ENCODE results near the gene UGT1A6. TPM values are rescaled to one million over a fixed set of nuclear protein-coding genes. Genes with fewer than 3 reads are reported as not detected.

The UGT1A6 gene
- total and polyA plus RNA-seq, 2 of the 13 experiments (the other 11 are each of a cell fraction or from before 2014, with no cell fraction given), result 0.25 TPM; not detected in 1

DNA sequence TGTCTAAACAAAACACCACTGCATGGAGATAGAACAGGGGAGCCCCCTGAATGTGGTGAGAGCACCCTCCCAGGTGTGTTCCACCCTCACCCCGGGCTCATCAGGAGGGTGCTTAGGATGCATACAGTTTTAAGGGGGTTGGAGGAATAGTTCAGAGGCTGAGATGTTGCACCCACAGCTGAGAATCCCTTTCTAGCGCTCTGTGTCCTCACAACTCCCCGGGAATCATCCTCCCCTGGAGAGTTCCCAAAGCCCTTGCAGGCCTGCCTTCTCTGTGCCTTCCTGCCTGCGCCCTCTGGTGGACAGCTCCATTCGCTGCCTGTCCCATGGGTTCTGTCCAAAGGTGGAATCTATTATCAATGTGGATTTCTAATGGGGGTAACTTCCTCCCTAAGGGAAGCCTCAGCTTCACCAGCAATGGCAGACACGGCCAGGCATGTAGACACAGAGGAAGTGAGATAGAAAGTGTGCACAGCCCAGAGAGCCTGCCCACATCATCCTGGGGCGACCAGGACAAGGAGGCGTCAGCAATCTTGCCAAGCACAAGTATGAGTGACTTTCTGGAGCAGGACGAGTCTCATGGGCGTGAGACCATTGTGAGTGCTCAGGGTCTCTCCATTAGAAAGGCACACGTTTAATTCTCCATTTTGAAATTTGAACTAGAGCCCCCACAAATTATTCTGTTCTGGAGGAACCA, 18.8 kb downstream of the UGT1A6 start (continued):
- TF ChIP-seq ZSCAN21 (CRISPR knock-in tag; IDR thresholded peaks at IDR 0.05; ENCODE audit: borderline replicate concordance) (no peak), ZNF501 (CRISPR knock-in tag; IDR thresholded peaks at IDR 0.05) (0 out of 2 replicates have a peak, but pooled peaks have one; percentile 25), HNF4A (CRISPR knock-in tag; IDR thresholded peaks at IDR 0.05) (peak; percentile 34; the same call in 1 of the 2 replicates), SMAD1 (CRISPR knock-in tag; IDR thresholded peaks at IDR 0.05; ENCODE audit: borderline replicate concordance, low read depth) (0 out of 2 replicates have a peak, but pooled peaks have one; percentile 23), CENPT (CRISPR knock-in tag; IDR thresholded peaks at IDR 0.05; ENCODE audit: low read depth) (no peak), MAFF (IDR thresholded peaks at IDR 0.05; ENCODE audit: low read depth, low read length) (no peak), KMT2A (CRISPR knock-in tag; IDR thresholded peaks at IDR 0.05) (no peak), ZNF768 (CRISPR knock-in tag; IDR thresholded peaks at IDR 0.05) (0 out of 2 replicates have a peak, but pooled peaks have one; percentile 16), REXO4 (CRISPR knock-in tag; IDR thresholded peaks at IDR 0.05; ENCODE audit: borderline replicate concordance) (no peak), ELF1 (CRISPR knock-in tag; IDR thresholded peaks at IDR 0.05) (0 out of 2 replicates have a peak, but pooled peaks have one; percentile 22), GLI4 (CRISPR knock-in tag; IDR thresholded peaks at IDR 0.05; ENCODE audit: borderline replicate concordance) (0 out of 2 replicates have a peak, but pooled peaks have one; percentile 51), IKZF4 (CRISPR knock-in tag; IDR thresholded peaks at IDR 0.05; ENCODE audit: borderline replicate concordance, low read depth, not compliant biosample characterization) (peak; percentile 40), ZNF17 (CRISPR knock-in tag; IDR thresholded peaks at IDR 0.05) (no peak), RAD21 (CRISPR knock-in tag; IDR thresholded peaks at IDR 0.05) (peak; percentile 86)
- TF ChIP-seq, protein P1, sequence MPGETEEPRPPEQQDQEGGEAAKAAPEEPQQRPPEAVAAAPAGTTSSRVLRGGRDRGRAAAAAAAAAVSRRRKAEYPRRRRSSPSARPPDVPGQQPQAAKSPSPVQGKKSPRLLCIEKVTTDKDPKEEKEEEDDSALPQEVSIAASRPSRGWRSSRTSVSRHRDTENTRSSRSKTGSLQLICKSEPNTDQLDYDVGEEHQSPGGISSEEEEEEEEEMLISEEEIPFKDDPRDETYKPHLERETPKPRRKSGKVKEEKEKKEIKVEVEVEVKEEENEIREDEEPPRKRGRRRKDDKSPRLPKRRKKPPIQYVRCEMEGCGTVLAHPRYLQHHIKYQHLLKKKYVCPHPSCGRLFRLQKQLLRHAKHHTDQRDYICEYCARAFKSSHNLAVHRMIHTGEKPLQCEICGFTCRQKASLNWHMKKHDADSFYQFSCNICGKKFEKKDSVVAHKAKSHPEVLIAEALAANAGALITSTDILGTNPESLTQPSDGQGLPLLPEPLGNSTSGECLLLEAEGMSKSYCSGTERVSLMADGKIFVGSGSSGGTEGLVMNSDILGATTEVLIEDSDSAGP (CRISPR knock-in tag; IDR thresholded peaks at IDR 0.05; ENCODE audit: borderline replicate concordance), result peak; percentile 43; the same call in 1 of the 2 replicates
- TF ChIP-seq, protein P2, sequence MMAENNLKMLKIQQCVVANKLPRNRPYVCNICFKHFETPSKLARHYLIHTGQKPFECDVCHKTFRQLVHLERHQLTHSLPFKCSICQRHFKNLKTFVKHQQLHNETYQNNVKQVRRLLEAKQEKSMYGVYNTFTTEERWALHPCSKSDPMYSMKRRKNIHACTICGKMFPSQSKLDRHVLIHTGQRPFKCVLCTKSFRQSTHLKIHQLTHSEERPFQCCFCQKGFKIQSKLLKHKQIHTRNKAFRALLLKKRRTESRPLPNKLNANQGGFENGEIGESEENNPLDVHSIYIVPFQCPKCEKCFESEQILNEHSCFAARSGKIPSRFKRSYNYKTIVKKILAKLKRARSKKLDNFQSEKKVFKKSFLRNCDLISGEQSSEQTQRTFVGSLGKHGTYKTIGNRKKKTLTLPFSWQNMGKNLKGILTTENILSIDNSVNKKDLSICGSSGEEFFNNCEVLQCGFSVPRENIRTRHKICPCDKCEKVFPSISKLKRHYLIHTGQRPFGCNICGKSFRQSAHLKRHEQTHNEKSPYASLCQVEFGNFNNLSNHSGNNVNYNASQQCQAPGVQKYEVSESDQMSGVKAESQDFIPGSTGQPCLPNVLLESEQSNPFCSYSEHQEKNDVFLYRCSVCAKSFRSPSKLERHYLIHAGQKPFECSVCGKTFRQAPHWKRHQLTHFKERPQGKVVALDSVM (CRISPR knock-in tag; IDR thresholded peaks at IDR 0.05), result 0 out of 2 replicates have a peak, but pooled peaks have one; percentile 15
- TF ChIP-seq, protein P3, sequence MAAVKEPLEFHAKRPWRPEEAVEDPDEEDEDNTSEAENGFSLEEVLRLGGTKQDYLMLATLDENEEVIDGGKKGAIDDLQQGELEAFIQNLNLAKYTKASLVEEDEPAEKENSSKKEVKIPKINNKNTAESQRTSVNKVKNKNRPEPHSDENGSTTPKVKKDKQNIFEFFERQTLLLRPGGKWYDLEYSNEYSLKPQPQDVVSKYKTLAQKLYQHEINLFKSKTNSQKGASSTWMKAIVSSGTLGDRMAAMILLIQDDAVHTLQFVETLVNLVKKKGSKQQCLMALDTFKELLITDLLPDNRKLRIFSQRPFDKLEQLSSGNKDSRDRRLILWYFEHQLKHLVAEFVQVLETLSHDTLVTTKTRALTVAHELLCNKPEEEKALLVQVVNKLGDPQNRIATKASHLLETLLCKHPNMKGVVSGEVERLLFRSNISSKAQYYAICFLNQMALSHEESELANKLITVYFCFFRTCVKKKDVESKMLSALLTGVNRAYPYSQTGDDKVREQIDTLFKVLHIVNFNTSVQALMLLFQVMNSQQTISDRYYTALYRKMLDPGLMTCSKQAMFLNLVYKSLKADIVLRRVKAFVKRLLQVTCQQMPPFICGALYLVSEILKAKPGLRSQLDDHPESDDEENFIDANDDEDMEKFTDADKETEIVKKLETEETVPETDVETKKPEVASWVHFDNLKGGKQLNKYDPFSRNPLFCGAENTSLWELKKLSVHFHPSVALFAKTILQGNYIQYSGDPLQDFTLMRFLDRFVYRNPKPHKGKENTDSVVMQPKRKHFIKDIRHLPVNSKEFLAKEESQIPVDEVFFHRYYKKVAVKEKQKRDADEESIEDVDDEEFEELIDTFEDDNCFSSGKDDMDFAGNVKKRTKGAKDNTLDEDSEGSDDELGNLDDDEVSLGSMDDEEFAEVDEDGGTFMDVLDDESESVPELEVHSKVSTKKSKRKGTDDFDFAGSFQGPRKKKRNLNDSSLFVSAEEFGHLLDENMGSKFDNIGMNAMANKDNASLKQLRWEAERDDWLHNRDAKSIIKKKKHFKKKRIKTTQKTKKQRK (IDR thresholded peaks at IDR 0.05; ENCODE audit: low read length), result no peak

All from HepG2 (cell line).